ENCODE data around the gene TIPIN.
A peak's percentile ranks its signal among the peaks of the same experiment; 100 is the strongest.
"Not testable (repeated sequence)": the region's sequence is repeated elsewhere in the genome, so short reads cannot be mapped to it uniquely, and the experiment has no call there.

TIPIN gene

DNA sequence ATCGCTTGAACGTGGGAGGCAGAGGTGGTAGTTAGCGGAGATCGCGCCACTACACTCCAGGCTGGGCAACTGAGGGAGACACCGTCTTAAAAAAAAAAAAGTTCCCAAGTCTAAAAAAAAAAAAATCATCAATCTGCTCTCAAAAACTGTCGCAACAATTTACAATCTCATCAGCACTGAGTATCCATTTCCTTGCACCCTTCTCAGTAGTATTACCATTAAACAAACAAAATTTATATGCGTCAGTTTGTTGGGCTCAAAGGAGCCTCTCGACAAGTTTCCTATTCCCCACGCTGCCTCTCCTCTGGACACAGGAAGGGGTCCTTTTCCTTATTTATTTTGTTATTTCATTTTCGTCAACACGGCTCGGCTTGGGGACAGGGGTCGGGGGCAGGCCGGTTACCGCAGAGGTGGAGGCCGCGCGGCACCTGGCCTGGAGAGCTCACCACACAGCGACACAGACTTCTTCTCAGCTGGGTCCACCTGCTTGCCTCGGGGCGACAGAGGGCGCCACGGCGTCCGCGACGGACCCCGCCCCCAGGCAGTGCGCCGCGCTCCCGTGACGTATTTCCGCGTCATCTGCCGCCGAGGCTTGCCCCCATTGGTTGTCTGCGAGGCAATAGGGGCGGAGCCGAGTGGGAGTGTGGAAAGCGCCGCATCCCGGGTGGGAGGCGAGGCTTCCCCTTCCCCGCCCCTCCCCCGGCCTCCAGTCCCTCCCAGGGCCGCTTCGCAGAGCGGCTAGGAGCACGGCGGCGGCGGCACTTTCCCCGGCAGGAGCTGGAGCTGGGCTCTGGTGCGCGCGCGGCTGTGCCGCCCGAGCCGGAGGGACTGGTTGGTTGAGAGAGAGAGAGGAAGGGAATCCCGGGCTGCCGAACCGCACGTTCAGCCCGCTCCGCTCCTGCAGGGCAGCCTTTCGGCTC is 30.0 kb upstream of the TIPIN start, which contains the start of gene MAP2K1:
Gene MAP2K1, plus strand, starts transcription at position 709 of the 920 bp plus-strand sequence. CDS start 436 bp downstream, outside the sequence.
- DNase-seq (ENCODE audit: low spot score): peak; percentile 98

GRCh38 chr15:66381376-66381775 is 24.9 kb upstream of the TIPIN start:
- not testable (repeated sequence) for DNase-seq (ENCODE audit: low spot score)

DNA sequence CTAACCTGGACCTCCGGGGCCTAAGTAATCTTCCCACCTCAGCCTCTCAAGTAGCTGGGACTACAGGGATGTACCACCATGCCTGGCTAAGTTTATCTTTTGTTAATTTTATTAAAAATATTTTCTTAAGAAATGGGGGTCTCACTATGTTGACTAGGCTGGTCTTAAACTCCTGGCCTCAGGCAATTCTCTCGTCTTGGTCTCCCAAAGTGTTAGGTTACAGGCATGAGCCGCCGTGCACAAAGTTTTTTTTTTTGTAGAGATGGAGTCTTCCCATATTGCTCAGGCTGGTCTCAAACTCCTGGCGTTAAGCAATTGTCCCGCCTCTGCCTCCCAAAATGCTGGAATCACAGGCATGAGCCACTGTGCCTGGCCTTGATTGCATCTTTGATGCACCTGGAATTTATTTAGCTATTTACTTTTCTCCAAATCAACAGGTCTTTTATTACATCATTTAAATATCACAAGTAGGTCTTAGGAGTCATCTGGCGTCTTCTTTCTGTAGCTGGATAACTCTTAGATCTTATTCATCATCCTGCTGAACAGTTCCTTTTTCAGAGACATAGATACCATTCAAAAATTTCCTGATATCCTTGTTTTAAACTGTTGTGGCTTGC is 22.4 kb upstream of the TIPIN start:
- DNase-seq (ENCODE audit: low spot score): no peak

DNA sequence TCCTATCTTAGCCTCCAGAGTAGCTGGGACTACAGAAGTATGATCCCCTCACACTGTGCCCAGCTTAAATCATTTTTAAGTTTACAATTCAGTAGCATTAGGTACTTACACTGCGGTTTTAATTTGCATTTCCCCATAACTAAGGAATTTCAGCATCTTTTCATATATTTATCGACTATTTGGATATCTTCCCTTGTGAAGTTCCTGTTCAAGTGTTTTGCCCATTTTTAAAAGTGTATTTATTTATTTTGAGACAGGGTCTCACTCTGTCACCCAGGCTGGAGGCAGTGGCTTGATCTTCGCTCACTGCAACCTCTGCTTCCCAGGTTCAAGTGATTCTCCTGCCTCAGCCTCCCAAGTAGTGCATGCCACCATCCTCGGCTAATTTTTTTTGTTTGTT is 17.7 kb upstream of the TIPIN start:
- DNase-seq (ENCODE audit: low spot score): no peak

DNA sequence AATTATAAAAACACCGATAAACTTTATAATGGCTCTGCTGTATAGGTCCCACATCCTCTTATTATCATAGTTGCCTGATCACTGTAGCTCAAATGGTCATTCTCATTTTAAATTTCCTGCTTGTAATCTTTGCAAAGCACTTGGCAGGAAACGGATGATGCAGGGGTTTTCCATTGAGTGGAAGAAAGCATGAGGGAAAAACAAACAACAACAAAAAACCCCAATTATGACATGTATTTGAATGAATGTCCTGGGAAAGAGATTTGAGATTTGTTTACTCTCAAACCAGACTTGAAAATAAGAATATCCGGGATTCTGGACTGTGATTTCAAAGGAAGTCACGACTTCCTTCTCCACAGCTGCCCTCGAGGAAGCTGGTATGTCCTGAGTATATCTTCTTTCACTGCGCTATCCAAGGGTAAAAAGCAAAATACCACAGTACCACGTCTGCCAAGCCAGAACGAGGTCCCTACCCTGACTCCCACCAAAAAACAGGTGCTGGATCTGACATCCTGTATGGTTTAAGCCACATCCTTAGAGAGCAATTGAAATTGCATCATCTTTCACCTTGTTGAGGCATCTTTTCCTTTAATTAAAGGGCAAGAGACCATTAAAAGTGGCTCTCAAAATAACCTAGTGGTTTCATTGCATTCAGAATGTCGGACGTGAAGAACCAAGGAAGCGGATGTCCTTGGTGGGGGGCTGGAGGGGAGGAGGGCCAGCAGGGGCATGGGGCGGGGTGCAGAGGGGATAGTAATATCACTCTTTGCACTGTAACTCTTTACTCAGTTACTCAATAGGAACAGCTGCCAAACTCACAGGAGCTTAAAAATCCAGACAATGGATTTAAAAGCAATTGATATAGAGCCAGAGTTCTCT is 13.5 kb upstream of the TIPIN start:
- DNase-seq (ENCODE audit: low spot score): peak; percentile 29

DNA sequence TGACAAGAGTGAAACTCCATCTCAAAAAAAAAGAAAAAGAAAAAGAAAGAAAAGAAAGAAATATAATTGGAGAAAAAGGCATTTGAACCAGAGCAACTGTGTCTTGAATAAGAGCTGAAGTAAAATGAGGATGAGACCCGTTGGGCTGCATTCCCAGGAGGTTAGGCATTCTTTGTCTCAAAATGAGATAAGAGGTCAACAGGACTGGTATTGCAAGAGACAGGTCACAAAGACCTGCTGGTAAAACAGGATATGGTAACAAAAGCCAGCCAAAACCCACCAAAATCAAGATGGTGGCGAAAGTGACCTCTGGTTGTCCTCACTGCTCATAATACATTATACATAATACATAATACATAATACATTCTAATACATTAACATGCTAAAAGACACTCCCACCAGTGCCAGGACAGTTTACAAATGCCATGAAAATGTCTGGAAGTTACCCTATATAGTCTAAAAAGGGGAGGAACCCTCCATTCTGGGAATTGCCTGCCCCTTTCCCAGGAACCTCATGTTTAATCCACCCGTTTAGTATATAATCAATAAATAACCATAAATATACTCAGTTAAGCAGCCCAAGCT is 8.6 kb upstream of the TIPIN start:
- no peak for DNase-seq (ENCODE audit: low spot score)

GRCh38 chr15:66362776-66363175 is 6.3 kb upstream of the TIPIN start:
- no peak for DNase-seq (ENCODE audit: low spot score)

GRCh38 chr15:66361745-66362460 is 5.4 kb upstream of the TIPIN start:
- not testable (repeated sequence) for DNase-seq (ENCODE audit: low spot score)

- peak; percentile 72 for DNase-seq (ENCODE audit: low spot score)
Observed at GRCh38 chr15:66359740-66360139, 3.3 kb upstream of the TIPIN start.

GRCh38 chr15:66356077-66356358 is 467 bp downstream of the TIPIN start:
- no peak for DNase-seq (ENCODE audit: low spot score)

GRCh38 chr15:66348530-66348929 is 8.0 kb downstream of the TIPIN start:
- not testable (repeated sequence) for DNase-seq (ENCODE audit: low spot score)

DNA sequence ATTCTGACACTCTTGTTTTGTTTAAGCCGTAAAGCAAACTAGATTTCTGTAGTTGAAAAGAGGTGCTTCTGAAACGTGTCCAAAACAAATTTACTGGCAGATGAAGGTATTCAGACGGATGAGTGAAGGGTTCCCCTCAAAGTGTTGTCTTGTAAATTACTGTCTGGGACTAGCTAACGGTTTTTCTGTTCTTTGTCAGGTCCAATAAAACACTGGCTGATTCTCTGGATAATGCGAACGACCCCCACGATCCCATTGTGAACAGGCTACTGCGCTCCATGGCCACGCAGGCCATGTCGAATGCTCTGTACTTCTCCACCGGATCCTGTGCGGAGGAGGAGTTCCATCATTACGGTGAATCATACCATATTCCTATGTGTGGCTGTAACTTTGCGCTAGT is 27.7 kb downstream of the TIPIN start:
- no peak for DNase-seq (ENCODE audit: low spot score)

DNA sequence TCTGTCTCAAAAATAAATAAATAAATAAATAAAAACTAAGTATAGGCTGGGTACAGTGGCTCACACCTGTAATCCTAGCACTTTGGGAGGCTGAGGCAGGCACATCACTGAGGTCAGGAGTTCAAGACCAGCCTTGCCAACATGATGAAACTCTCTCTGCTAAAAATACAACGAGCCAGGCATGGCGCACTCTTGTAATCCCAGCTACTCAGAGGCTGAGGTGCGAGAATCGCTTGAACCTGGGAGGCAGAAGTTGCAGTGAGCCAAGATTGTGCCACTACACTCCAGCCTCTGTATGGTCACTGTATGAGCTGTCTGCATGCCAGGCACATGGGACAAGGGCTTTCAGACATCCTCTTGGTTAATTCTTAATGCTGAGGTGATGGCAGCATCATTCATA is 28.7 kb downstream of the TIPIN start:
- no peak for DNase-seq (ENCODE audit: low spot score)

DNA sequence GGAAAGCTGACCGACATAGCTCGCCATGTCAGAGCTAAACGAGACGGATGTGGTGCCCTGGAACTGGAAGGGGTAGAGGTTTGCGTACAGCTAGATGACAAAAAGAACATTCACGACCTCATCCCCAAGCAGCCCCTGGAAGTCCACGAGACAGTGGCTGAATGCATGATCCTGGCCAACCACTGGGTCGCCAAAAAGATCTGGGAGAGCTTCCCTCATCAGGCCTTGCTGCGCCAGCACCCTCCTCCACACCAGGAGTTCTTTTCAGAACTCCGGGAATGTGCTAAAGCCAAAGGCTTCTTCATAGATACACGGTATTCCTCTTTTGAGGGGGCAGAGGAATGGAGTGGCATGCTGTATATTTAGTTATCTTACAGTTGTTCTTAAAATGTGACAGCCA is 30.4 kb downstream of the TIPIN start:
- DNase-seq (ENCODE audit: low spot score): no peak

DNA sequence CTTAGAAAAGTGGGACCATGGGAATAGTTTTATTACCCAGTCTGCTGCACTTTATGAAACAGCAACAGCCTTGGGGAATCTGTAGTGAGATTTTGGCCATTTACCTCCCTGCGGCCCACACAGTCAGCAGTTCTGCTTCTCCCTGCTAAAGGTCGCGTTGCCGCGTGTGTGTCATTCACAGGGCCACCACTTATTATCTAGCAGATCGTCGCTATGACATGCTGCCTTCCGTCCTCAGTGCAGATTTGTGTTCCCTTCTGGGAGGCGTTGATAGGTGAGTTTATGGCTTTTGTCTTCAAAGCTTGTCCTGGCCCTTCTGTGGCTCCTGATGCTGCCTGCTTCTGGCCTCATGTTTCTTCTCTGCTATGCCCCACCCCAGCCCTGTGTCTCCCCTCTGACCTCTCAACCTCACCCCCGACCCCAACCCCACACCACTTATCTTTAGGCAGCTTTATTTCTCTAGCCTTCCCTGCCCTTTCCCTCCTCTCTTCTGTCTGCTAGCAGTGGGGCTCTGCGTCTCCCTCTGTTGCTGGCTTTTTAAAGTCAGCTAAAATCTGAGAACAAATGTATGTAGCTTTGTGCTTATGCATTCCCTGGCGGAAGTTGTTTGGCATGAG is 33.1 kb downstream of the TIPIN start:
- DNase-seq (ENCODE audit: low spot score): no peak

- no peak for DNase-seq (ENCODE audit: low spot score)
Observed at GRCh38 chr15:66312144-66312543, 44.3 kb downstream of the TIPIN start.

GRCh38 chr15:66310786-66311185 is 45.7 kb downstream of the TIPIN start:
- no peak for DNase-seq (ENCODE audit: low spot score)

DNA sequence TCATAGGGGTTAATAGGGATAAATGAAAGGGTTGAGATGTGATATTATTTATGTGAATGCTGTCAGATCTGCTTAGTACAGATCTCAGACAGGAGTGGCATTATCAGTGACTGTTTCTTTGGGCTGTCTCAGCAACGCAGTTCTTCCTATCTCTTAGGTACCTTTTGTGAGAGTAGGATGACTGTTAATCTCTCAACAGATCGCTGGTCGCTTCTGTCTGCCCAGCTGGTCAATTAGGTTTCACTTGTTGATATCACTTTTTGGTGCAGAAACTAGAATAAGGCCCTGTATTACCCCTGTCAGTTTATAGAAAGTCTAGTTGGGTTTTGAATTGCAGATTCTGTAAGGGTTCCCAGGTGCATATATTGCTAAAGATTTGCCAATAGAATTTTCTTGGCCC is 46.7 kb downstream of the TIPIN start:
- no peak for DNase-seq (ENCODE audit: low spot score)

DNA sequence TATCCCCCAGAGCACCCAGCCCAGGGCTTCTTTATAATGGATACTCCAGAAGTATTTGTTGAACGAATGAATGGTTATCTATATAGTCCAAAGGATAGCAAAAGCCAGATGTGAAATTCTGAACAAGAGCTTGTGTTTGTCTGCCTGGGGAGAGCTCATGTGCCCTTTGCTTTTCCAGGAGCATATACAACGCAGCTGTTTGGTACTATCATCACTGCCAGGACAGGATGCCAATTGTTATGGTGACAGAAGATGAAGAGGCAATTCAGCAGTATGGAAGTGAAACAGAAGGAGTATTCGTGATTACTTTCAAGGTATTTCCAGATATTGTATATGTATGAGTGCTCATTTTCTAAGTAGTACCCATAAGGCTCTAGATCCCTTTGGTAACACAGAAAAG is 48.0 kb downstream of the TIPIN start:
- DNase-seq (ENCODE audit: low spot score): no peak

GRCh38 chr15:66306381-66306780 is 50.1 kb downstream of the TIPIN start:
- no peak for DNase-seq (ENCODE audit: low spot score)

DNA sequence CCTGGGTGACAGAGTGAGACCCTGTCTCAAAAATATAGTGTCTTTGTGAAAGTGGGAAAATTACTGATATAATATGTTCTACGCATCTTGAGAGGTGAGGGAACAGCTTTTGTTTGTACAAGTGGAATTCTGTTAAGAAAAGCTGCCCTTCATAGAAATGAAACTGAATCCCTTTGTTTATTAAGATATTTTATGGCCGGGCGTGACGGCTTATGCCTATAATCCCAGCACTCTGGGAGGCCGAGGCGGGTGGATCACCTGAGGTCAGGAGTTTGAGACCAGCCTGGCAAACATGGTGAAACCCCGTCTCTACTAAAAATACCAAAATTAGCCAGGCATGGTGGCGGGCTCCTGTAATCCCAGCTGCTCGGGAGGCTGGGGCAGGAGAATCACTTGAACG is 52.1 kb downstream of the TIPIN start:
- DNase-seq (ENCODE audit: low spot score): not testable (repeated sequence)

Data from kidney tubule cell (primary cell).